Gastrocnemius medialis (tissue), 4 donors: ENCODE measurements around the gene PIEZO1.

Experiments used
- CTCF ChIP-seq, 5 experiments: fragments of 450-650 bp in 3 of 5; fragments of 200-600 bp in 2 of 5; sonication (generic) in 2 of 5; IDR thresholded peaks in 4 of 5; conservative IDR thresholded peaks in 1 of 5; 1 replicate in 4 of 5; 2 replicates in 1 of 5; pipeline ENCODE4 v1.5.1; 2016 to 2019; ENCODE audit warnings: antibody characterized with exemption in 5 of 5, mild to moderate bottlenecking in 3 of 5, moderate library complexity in 3 of 5
- POLR2A ChIP-seq, 2 donors: fragments of 450-650 bp; IDR thresholded peaks; one replicate each; pipeline ENCODE4 v1.6.1; 2017; ENCODE audit warnings: antibody characterized with exemption in 2 of 2, mild to moderate bottlenecking in 2 of 2, moderate library complexity in 2 of 2

GRCh38 chr16:88735121-88735520, 49.9 kb downstream of the PIEZO1 start:
- TF ChIP-seq CTCF (IDR thresholded peaks at IDR 0.05 in 4 of 5, conservative IDR thresholded peaks at IDR 0.05 in 1 of 5) = no peak
- no peak for TF ChIP-seq POLR2A (IDR thresholded peaks at IDR 0.05)
